K562 (cell line): ENCODE results near the gene SCUBE1. TPM values are rescaled to one million over a fixed set of nuclear protein-coding genes. Genes with fewer than 3 reads are reported as not detected.
A peak's percentile ranks its signal among the peaks of the same experiment; 100 is the strongest.

Experiments
- ATAC-seq: fragments of 200-7000 bp; cut with Tn5 transposase; 3 replicates; pipeline ENCODE4 v1.9.1; 2020; ENCODE audit warnings: moderate library complexity
- BruUV-seq: library from RNA; stranded (reverse); fragments of 400-500 nt; replicated peaks from 2 replicates; lab custom pipeline; 2021; lab: Mats Ljungman, UMichigan
- CTCF ChIA-PET: fragments of 300-600 bp; formaldehyde crosslinking; extraction: SDS; loops from one replicate; lab custom pipeline; 2021; ENCODE audit warnings: low intra/inter-chr PET ratio; lab: Yijun Ruan, JAX
- POLR2A ChIA-PET: fragments of 300-600, 350-650 bp; sonication (Branson Sonifier 250); formaldehyde crosslinking; extraction: SDS; loops from one replicate; lab custom pipeline; 2021; ENCODE audit warnings: antibody characterized with exemption, inconsistent platforms; lab: Yijun Ruan, JAX
- DNase-seq, 4 experiments: peaks; one replicate each; pipeline versions ENCODE4 v3.0.0 to v3.0.0-alpha.2; 2011 to 2018; ENCODE audit warnings: low spot score in 3 of 4, mixed read lengths in 3 of 4; ENCODE audit errors: extremely low read depth in 1 of 4
- FAIRE-seq: peaks from 2 replicates; lab custom pipeline; 2011; peaks lifted over from hg19 to GRCh38; lab: Jason Lieb, UNC
- H2AFZ ChIP-seq: 2 replicates; pipeline ENCODE4 v1.6.0; 2011; ENCODE audit warnings: low read depth, low read length, control low read depth, inconsistent platforms
- H3K27ac ChIP-seq: fragments of 200-600 bp; 3 replicates; pipeline ENCODE4 v1.8.0; 2011; ENCODE audit warnings: low read depth, mild to moderate bottlenecking, control low read depth, inconsistent platforms, low read length, moderate library complexity, mixed read lengths; ENCODE audit errors: extremely low read depth
- H3K27me3 ChIP-seq, 2 experiments: fragments of 300-600 bp in 1 of 2; 2 replicates in 1 of 2; 3 replicates in 1 of 2; pipeline versions ENCODE4 v1.6.0 to v1.8.0; 2011; ENCODE audit warnings: inconsistent platforms in 2 of 2, low read length in 2 of 2, mild to moderate bottlenecking in 1 of 2, mixed read lengths in 1 of 2, moderate library complexity in 1 of 2; ENCODE audit not compliant: control insufficient read depth in 2 of 2, insufficient read depth in 2 of 2
- H3K36me3 ChIP-seq: fragments of 300-600 bp; 3 replicates; pipeline ENCODE4 v1.8.0; 2011; ENCODE audit warnings: mild to moderate bottlenecking, low read length, inconsistent platforms; ENCODE audit not compliant: control insufficient read depth, insufficient read depth
- H3K4me1 ChIP-seq, 2 experiments: fragments of 200-600 bp in 1 of 2; replicated peaks in 1 of 2; 2 replicates in 1 of 2; 3 replicates in 1 of 2; pipeline versions ENCODE4 v1.5.1 to v1.8.0; 2011; ENCODE audit warnings: inconsistent platforms in 2 of 2, low read length in 2 of 2, mild to moderate bottlenecking in 1 of 2, mixed read lengths in 1 of 2, moderate library complexity in 1 of 2; ENCODE audit not compliant: control insufficient read depth in 2 of 2, insufficient read depth in 2 of 2
- H3K4me2 ChIP-seq: 2 replicates; pipeline ENCODE4 v1.6.1; 2011; ENCODE audit warnings: low read length, control low read depth, inconsistent platforms, mixed read lengths; ENCODE audit not compliant: insufficient read depth
- H3K4me3 ChIP-seq: fragments of 200-600 bp; sonication (generic), shearing (Covaris generic); 2 replicates; pipeline ENCODE4 v1.5.1; 2016; ENCODE audit warnings: control low read depth, inconsistent platforms
- H3K79me2 ChIP-seq: fragments of 200-600 bp; 3 replicates; pipeline ENCODE4 v1.8.0; 2011; ENCODE audit warnings: low read length, inconsistent platforms; ENCODE audit not compliant: control insufficient read depth, insufficient read depth
- H3K9ac ChIP-seq, 2 experiments: 2 replicates each; pipeline versions ENCODE4 v1.6.0 to v1.6.1; 2011; ENCODE audit warnings: low read depth in 2 of 2, low read length in 2 of 2, control low read depth in 1 of 2, inconsistent platforms in 1 of 2, mild to moderate bottlenecking in 1 of 2, mixed read lengths in 1 of 2; ENCODE audit not compliant: insufficient read depth in 1 of 2
- H3K9me1 ChIP-seq: one replicate; pipeline ENCODE4 v1.6.0; 2011; ENCODE audit warnings: inconsistent platforms, mild to moderate bottlenecking, low read length, moderate library complexity; ENCODE audit not compliant: control insufficient read depth, insufficient read depth
- H3K9me3 ChIP-seq: replicated peaks from 2 replicates; pipeline ENCODE4 v1.5.1; 2011; ENCODE audit warnings: low read depth, low read length, inconsistent platforms; ENCODE audit not compliant: control insufficient read depth, insufficient read depth
- H4K20me1 ChIP-seq: replicated peaks from 2 replicates; pipeline ENCODE4 v1.6.1; 2011; ENCODE audit warnings: low read length, inconsistent platforms, mixed read lengths; ENCODE audit not compliant: control insufficient read depth, insufficient read depth
- MAFK ChIP-seq: IDR thresholded peaks from 2 replicates; pipeline ENCODE4 v1.6.1; 2011; ENCODE audit warnings: low read length, improper control_type of control experiment
- MEF2A ChIP-seq: IDR thresholded peaks from 2 replicates; pipeline ENCODE4 v1.6.1; 2011; ENCODE audit warnings: low read depth, mild to moderate bottlenecking, low read length, moderate library complexity; ENCODE audit not compliant: control insufficient read depth
- ZFP36 ChIP-seq: fragments of 150-350 bp; IDR thresholded peaks from 2 replicates; pipeline ENCODE4 v1.6.1; 2018; ENCODE audit warnings: low read length, low read depth; ENCODE audit not compliant: partially characterized antibody
- ZNF449 ChIP-seq: fragments of 250-450 bp; sonication (Bioruptor Pico); IDR thresholded peaks from 2 replicates; pipeline ENCODE4 v1.8.0; 2022; ENCODE audit warnings: moderate library complexity, mild to moderate bottlenecking, inconsistent platforms
- ZNF717 ChIP-seq: fragments of 250-450 bp; sonication (Bioruptor Pico); IDR thresholded peaks from 2 replicates; pipeline ENCODE4 v1.5.0; 2021
- ZNF764 ChIP-seq: fragments of 250-450 bp; sonication (Bioruptor Pico); IDR thresholded peaks from 2 replicates; pipeline ENCODE4 v1.4.0; 2020; ENCODE audit warnings: low read depth, mild to moderate bottlenecking, moderate library complexity
- ZNF778 ChIP-seq: fragments of 450-650 bp; formaldehyde crosslinking; IDR thresholded peaks from 2 replicates; pipeline ENCODE4 v1.4.0; 2020; ENCODE audit warnings: mild to moderate bottlenecking, moderate library complexity
- WGBS: fragments of 100-300 bp; shearing (Covaris generic); methylation state at CpG from one replicate; pipeline ENCODE4 v1.1.6; 2016; ENCODE audit warnings: low coverage, mixed read lengths; ENCODE audit not compliant: insufficient coverage; ENCODE audit errors: missing lambda C conversion rate; 5-methylcytosine and 5-hydroxymethylcytosine counted together
- in situ Hi-C: fragments of 300-500 bp; cut with MboI; formaldehyde crosslinking; loops from 4 replicates; pipeline ENCODE4 v1.15.0; 2018; ENCODE audit warnings: inconsistent platforms, mixed read lengths
- intact Hi-C: fragments of 100-400 bp; cut with micrococcal nuclease; formaldehyde crosslinking; loops from 2 replicates; pipeline ENCODE4 v1.14.2; 2022
- polyA plus RNA-seq, 8 experiments: library from polyadenylated mRNA; depleted of rRNA in 4 of 8; stranded (reverse) in 5 of 8; unstranded in 3 of 8; fragments of >200 nt; fragmentation: Nextera tagmentation in 2 of 8; fragmentation: Illumina TruSeq in 1 of 8; extraction: Ambion mirVana in 2 of 8; extraction: Trizol in 1 of 8; gene quantifications; 2 replicates each; pipeline versions ENCODE4 v1.2.1 to v1.2.3, GENCODE V29; 2011 to 2014; ENCODE audit warnings: inconsistent platforms in 1 of 8, missing spikeins in 1 of 8
- total RNA-seq, 7 experiments: library from RNA; depleted of rRNA in 6 of 7; stranded (reverse); fragments of >200 nt in 6 of 7; fragmentation: Illumina TruSeq in 2 of 7; extraction: Trizol in 2 of 7; gene quantifications; 2 replicates each; pipeline versions ENCODE4 v1.2.1 to v1.2.3, GENCODE V29; 2011 to 2021; ENCODE audit warnings: low replicate concordance in 1 of 7

Gene SCUBE1
- total and polyA plus RNA-seq, 9 of the 15 experiments (the other 6 are each of a cell fraction or from before 2014, with no cell fraction given), result 0.03 to 0.47 (median 0.29) TPM; not detected in 6

GRCh38 chr22:43327157-43327438 is 16.1 kb downstream of the SCUBE1 start:
- H2AFZ ChIP-seq, result no peak overlapping the region
- TF ChIP-seq ZNF717 (CRISPR knock-in tag) (no peak), MEF2A (no peak), ZNF764 (CRISPR knock-in tag) (no peak), ZFP36 (peak; percentile 12), ZNF449 (CRISPR knock-in tag) (no peak), ZNF778 (CRISPR knock-in tag) (no peak), MAFK (no peak)
- H3K9me3 ChIP-seq, result no peaks in the 10 kb centered on the region
- in situ Hi-C loops (no loop called here), intact Hi-C loops (no loop called here)
- H3K9me1 ChIP-seq, result no peaks in the 10 kb centered on the region
- FAIRE-seq (no peak), ATAC-seq (no peak), DNase-seq (no peak)
- ChIA-PET CTCF (no interaction called here), POLR2A (no interaction called here)
- no peaks in the 10 kb centered on the region for H4K20me1 ChIP-seq
- no peaks in the 10 kb centered on the region for H3K36me3 ChIP-seq
- no peak overlapping the region for H3K9ac ChIP-seq
- H3K79me2 ChIP-seq, result no peaks in the 10 kb centered on the region
- H3K4me1 ChIP-seq, result no peaks in the 10 kb centered on the region; a peak in 1 of 5 replicates
- H3K4me2 ChIP-seq, result no peak overlapping the region
- no peak overlapping the region for H3K4me3 ChIP-seq
- no peak overlapping the region for H3K27ac ChIP-seq
- WGBS, result 9% methylated on average over 1 of the region's 2 CpGs
- no TSS peak for BruUV-seq
- H3K27me3 ChIP-seq, result peaks cover 0 to 22% of the 10 kb centered on the region in 2 experiments; a peak in 2 of 5 replicates
